NCI-H1105 (cell line): ENCODE results near the gene DOCK2.
"Not testable (repeated sequence)": the region's sequence is repeated elsewhere in the genome, so short reads cannot be mapped to it uniquely, and the experiment has no call there.

Experiments used
- DNase-seq: peaks from one replicate; lab custom pipeline; 2025; lab: John Stamatoyannopoulos, UW

DOCK2 gene

GRCh38 chr5:169641253-169641652 lies 4.2 kb downstream of the DOCK2 start:
- DNase-seq: no peak

GRCh38 chr5:169646856-169647255 lies 9.8 kb downstream of the DOCK2 start:
- DNase-seq: no peak

- no peak for DNase-seq
These were observed 10.5 kb downstream of the DOCK2 start for GRCh38 chr5:169647566-169647965.

GRCh38 chr5:169648725-169649310 lies 11.7 kb downstream of the DOCK2 start:
- DNase-seq: no peak

- DNase-seq: no peak
These were observed 12.4 kb downstream of the DOCK2 start for GRCh38 chr5:169649486-169649885.

GRCh38 chr5:169650701-169651331 lies 13.7 kb downstream of the DOCK2 start:
- no peak for DNase-seq

- no peak for DNase-seq
These were observed 14.5 kb downstream of the DOCK2 start for GRCh38 chr5:169651526-169651925.

GRCh38 chr5:169652057-169652456 lies 15.0 kb downstream of the DOCK2 start:
- no peak for DNase-seq

- DNase-seq: no peak
These were observed 16.0 kb downstream of the DOCK2 start for GRCh38 chr5:169653091-169653490.

- DNase-seq: no peak
These were observed 18.3 kb downstream of the DOCK2 start for GRCh38 chr5:169655353-169655752.

- DNase-seq: no peak
These were observed 19.2 kb downstream of the DOCK2 start for GRCh38 chr5:169656125-169656901.

- DNase-seq: no peak
These were observed 20.1 kb downstream of the DOCK2 start for GRCh38 chr5:169657127-169657526.

- DNase-seq: not testable (repeated sequence)
These were observed 25.4 kb downstream of the DOCK2 start for GRCh38 chr5:169662451-169662850.

- DNase-seq: no peak
These were observed 26.5 kb downstream of the DOCK2 start for GRCh38 chr5:169663537-169663936.

- no peak for DNase-seq
These were observed 29.3 kb downstream of the DOCK2 start for GRCh38 chr5:169666365-169666764.

- no peak for DNase-seq
These were observed 31.0 kb downstream of the DOCK2 start for GRCh38 chr5:169667896-169668674.

- DNase-seq: no peak
These were observed 31.7 kb downstream of the DOCK2 start for GRCh38 chr5:169668732-169669131.

GRCh38 chr5:169670769-169671525 lies 33.9 kb downstream of the DOCK2 start:
- no peak for DNase-seq

GRCh38 chr5:169682026-169682425 lies 45.0 kb downstream of the DOCK2 start:
- no peak for DNase-seq

GRCh38 chr5:169686137-169686536 lies 49.1 kb downstream of the DOCK2 start:
- no peak for DNase-seq

GRCh38 chr5:169688106-169688505 lies 51.0 kb downstream of the DOCK2 start:
- DNase-seq: no peak

GRCh38 chr5:169691471-169691870 lies 54.4 kb downstream of the DOCK2 start:
- DNase-seq: no peak
